ENCODE data around the gene MYD88. TPM values are rescaled to one million over a fixed set of nuclear protein-coding genes. Genes with fewer than 3 reads are reported as not detected.

MYD88 gene
- total RNA-seq, 2 experiments from 2014 or later, result 29.3 to 31.8 TPM

DNA sequence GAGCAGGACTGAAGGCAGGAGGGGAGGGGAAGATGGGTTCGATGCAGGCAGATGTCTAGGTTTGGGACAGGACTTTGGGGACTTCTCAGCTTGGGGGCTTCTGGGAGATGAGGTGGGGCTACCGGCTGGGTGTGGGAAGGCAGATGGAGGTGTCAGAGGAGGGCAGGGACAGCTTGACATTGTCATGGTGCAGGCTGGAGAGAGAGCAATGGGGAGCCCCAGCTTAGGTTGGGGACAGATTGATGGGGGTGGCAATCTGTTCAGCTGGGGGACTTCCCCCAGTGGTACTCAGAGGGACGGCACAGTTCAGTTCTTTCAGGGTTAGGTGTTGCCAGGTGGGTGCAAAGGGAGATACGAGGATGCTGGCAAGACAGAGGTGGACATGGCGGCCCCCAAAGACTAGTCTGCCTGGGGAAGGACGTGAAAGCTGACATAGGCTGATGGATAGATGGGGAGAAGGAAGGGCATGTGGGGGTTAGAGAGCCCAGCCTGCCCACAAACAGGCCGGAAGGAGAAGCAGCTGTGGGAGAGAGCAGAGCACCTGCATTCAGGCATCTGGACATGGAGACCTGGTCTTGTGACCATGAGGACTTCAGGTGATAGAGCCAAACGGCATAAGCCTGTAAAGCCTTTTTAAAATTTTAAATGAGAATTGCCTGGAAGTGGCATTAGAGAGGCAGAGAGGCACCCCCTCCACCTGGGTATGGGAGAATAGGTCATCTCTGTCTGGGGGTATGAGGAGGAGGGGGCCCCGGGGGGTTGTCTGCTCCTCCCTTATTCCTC is 22.6 kb upstream of the MYD88 start:
- H3K27me3 Mint-ChIP-seq, result no peaks in the 10 kb centered on the region

GRCh38 chr3:38116471-38117162 is 21.8 kb upstream of the MYD88 start:
- ATAC-seq (no peak), DNase-seq (no peak)
- Mint-ChIP-seq H3K9me3 (no peaks in the 10 kb centered on the region), H3K27ac (no peak overlapping the region), H3K4me3 (no peak overlapping the region), H3K27me3 (no peaks in the 10 kb centered on the region), H3K4me1 (ENCODE audit: low read depth) (peaks cover 6% of the 10 kb centered on the region), H3K36me3 (ENCODE audit: low read depth) (peaks cover 2% of the 10 kb centered on the region)
- CTCF ChIA-PET, result interaction anchor here (0.8 to 4.3 kb wide), 13 partner anchors 20 to 405 kb away, joined by 3 to 20 read pairs (median 4); partner anchors contain the start of gene ACAA1
- TF ChIP-seq CTCF (IDR thresholded peaks at IDR 0.05), result no peak
- POLR2A ChIA-PET, result interaction anchor here (0.6 to 1.2 kb wide), 5 partner anchors 13 to 251 kb away, joined by 3 to 5 read pairs (median 3); partner anchors contain the start of gene MYD88
- intact Hi-C loops (cut with micrococcal nuclease), result loop anchor here (10.0 kb wide), 1 partner anchor 368 kb away; no protein-coding TSS in a partner anchor

More for the DNA sequence above, 22.6 kb upstream of the MYD88 start:
- Mint-ChIP-seq H3K27ac (no peak overlapping the region), H3K4me1 (ENCODE audit: low read depth) (peaks cover 6% of the 10 kb centered on the region), H3K4me3 (no peak overlapping the region), H3K36me3 (ENCODE audit: low read depth) (peaks cover 2% of the 10 kb centered on the region), H3K9me3 (no peaks in the 10 kb centered on the region)
- no peak for DNase-seq
- ChIA-PET POLR2A (interaction anchor here (0.6 to 1.0 kb wide), 3 partner anchors 12 to 251 kb away, joined by 3 to 5 read pairs (median 3); no protein-coding TSS in a partner anchor), CTCF (interaction anchor here (0.8 to 2.1 kb wide), 2 partner anchors 21 to 141 kb away, joined by 3 to 7 read pairs; partner anchors contain the start of gene ACAA1)
- no peak for ATAC-seq
- no peak for TF ChIP-seq CTCF (IDR thresholded peaks at IDR 0.05)
- intact Hi-C loops (cut with micrococcal nuclease), result loop anchor here (10.0 kb wide), 1 partner anchor 369 kb away; no protein-coding TSS in a partner anchor

DNA sequence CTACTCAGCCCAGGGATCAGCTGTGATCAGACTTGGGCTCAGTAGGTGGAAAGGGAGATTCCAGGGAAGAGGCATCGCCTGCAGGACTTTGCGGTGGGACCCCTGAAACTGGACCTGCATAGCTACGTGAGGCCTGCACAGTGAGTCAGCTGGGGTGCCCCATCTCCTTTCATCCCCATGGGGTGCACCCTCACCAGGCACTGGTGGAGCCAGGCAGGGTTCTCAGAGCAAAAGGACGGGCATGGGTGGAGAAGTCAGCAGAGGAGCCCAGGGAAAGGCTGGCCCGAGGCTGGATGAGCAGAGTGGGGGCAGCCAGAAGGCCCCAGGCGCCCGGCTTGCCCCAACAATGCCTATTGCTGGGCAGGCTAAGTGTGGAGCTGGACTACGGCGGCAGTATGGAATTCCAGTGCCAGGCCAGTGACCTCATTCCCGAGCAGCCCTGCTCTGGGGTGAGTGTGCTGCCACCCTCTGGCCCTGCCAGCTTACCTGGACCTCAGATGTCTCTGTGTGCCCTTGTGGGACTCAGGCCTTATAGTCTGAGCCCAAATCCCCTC is 21.2 kb upstream of the MYD88 start:
- no peak for TF ChIP-seq CTCF (IDR thresholded peaks at IDR 0.05)
- no peak overlapping the region for H3K27ac Mint-ChIP-seq
- DNase-seq, result no peak
- H3K36me3 Mint-ChIP-seq (ENCODE audit: low read depth), result peaks cover 6% of the 10 kb centered on the region
- CTCF ChIA-PET, result interaction anchor here (0.5 to 4.3 kb wide), 27 partner anchors 9 to 405 kb away, joined by 3 to 20 read pairs (median 4); partner anchors contain the start of gene ACAA1
- no peaks in the 10 kb centered on the region for H3K9me3 Mint-ChIP-seq
- H3K4me1 Mint-ChIP-seq (ENCODE audit: low read depth), result peaks cover 6% of the 10 kb centered on the region
- POLR2A ChIA-PET, result interaction anchor here (0.9 to 1.2 kb wide), 4 partner anchors 13 to 250 kb away, joined by 3 to 5 read pairs (median 3); partner anchors contain the start of gene MYD88
- no peak for ATAC-seq
- H3K27me3 Mint-ChIP-seq, result no peaks in the 10 kb centered on the region
- no peak overlapping the region for H3K4me3 Mint-ChIP-seq
- intact Hi-C loops (cut with micrococcal nuclease), result loop anchor here (10.0 kb wide), 1 partner anchor 368 kb away; no protein-coding TSS in a partner anchor

DNA sequence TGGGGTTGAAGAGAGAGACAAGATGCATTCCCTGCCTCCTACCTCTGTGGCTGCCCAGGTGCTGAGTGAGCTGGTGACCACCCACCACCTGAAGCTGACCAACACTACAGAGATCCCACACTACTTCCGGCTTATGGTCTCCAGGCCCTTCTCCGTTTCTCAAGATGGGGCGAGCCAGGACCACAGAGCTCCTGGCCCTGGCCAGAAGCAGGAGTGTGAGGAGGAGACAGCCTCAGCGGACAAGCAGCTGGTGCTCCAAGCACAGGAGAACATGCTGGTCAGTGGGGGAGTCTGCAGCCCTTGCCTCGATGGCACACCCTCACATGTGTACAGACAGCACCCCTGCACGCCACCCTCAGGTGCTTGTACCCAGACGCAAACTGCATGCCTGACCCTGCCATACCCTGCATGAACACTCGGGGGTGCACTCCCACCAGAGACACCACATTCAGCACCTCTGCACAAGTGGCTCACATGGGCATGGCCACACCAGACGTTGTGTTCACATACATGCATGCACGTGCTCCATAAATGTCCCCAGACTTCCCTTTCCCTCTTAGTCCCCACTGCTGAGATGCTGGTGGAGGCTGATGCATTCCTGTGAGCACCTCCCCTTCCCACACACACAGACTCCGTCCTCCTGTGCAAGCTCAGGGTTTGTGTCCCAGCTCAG is 20.6 kb upstream of the MYD88 start:
- peak; percentile 86 for TF ChIP-seq CTCF (IDR thresholded peaks at IDR 0.05)
- CTCF ChIA-PET, result interaction anchor here (0.5 to 4.3 kb wide), 28 partner anchors 9 to 404 kb away, joined by 3 to 20 read pairs (median 4); no protein-coding TSS in a partner anchor
- POLR2A ChIA-PET, result interaction anchor here (0.6 to 1.6 kb wide), 4 partner anchors 15 to 23 kb away, joined by 3 to 5 read pairs (median 4); partner anchors contain the start of gene MYD88
- peaks cover 12% of the 10 kb centered on the region for H3K36me3 Mint-ChIP-seq (ENCODE audit: low read depth)
- H3K27me3 Mint-ChIP-seq, result no peaks in the 10 kb centered on the region
- intact Hi-C loops (cut with micrococcal nuclease), result loop anchor here (10.0 kb wide), 1 partner anchor 367 kb away; no protein-coding TSS in a partner anchor
- DNase-seq, result peak; percentile 87
- peak; percentile 97 for ATAC-seq
- H3K9me3 Mint-ChIP-seq, result no peaks in the 10 kb centered on the region
- no peak overlapping the region for H3K27ac Mint-ChIP-seq
- no peak overlapping the region for H3K4me3 Mint-ChIP-seq
- peaks cover 7% of the 10 kb centered on the region for H3K4me1 Mint-ChIP-seq (ENCODE audit: low read depth)
